Activated CD8-positive, alpha-beta memory T cell treated with anti-CD3 and anti-CD28 coated beads, Interleukin-2, amount 50 U/mL, for 48 hours (primary cell): ENCODE data around the gene BUD31.

Experiments used
- DNase-seq: peaks from one replicate; pipeline ENCODE4 v3.0.0-alpha.2; 2020

Gene BUD31

GRCh38 chr7:99437946-99438572 is 29.3 kb downstream of the BUD31 start:
- DNase-seq: no peak

GRCh38 chr7:99438573-99439480 is 30.1 kb downstream of the BUD31 start, which contains the start of the genes CPSF4 and PTCD1:
CPSF4 (plus strand) TSS chr7:99438943; CDS start chr7:99439083, 140 bp downstream.
PTCD1 (minus strand) TSS chr7:99438798; CDS start chr7:99435242, 3,556 bp downstream.
- DNase-seq: peak; percentile 97

GRCh38 chr7:99440195-99440594 is 31.4 kb downstream of the BUD31 start:
- DNase-seq: no peak

GRCh38 chr7:99446096-99446495 is 37.3 kb downstream of the BUD31 start:
- DNase-seq: no peak

- DNase-seq: no peak
These were observed 39.2 kb downstream of the BUD31 start for GRCh38 chr7:99447943-99448342.

GRCh38 chr7:99448855-99449254 is 40.1 kb downstream of the BUD31 start:
- DNase-seq: no peak

GRCh38 chr7:99449326-99449725 is 40.6 kb downstream of the BUD31 start:
- DNase-seq: no peak

- DNase-seq: no peak
These were observed 43.2 kb downstream of the BUD31 start for GRCh38 chr7:99451936-99452335.

GRCh38 chr7:99452541-99452940 is 43.8 kb downstream of the BUD31 start:
- no peak for DNase-seq

- no peak for DNase-seq
These were observed 44.3 kb downstream of the BUD31 start for GRCh38 chr7:99453105-99453504.

GRCh38 chr7:99455874-99456273 is 47.1 kb downstream of the BUD31 start:
- no peak for DNase-seq

GRCh38 chr7:99456288-99456687 is 47.5 kb downstream of the BUD31 start:
- DNase-seq: no peak

- DNase-seq: no peak
These were observed 48.4 kb downstream of the BUD31 start for GRCh38 chr7:99457050-99457649.

- DNase-seq: no peak
These were observed 49.1 kb downstream of the BUD31 start for GRCh38 chr7:99457650-99458493.

- DNase-seq: peak; percentile 69
These were observed 50.3 kb downstream of the BUD31 start for GRCh38 chr7:99459087-99459486.

GRCh38 chr7:99460651-99461050 is 51.9 kb downstream of the BUD31 start:
- no peak for DNase-seq

- DNase-seq: no peak
These were observed 52.5 kb downstream of the BUD31 start for GRCh38 chr7:99461221-99461620.

GRCh38 chr7:99465421-99465768 is 56.6 kb downstream of the BUD31 start:
- DNase-seq: no peak

GRCh38 chr7:99468336-99468918 is 59.7 kb downstream of the BUD31 start:
- no peak for DNase-seq
